Measurements from ENCODE around the gene TACC2. TPM values are rescaled to one million over a fixed set of nuclear protein-coding genes. Genes with fewer than 3 reads are reported as not detected.

Gene TACC2
- total and polyA plus RNA-seq, 2 experiments from 2014 or later = 75.7 to 98.0 TPM

GRCh38 chr10:122220736-122221135 is 231.8 kb downstream of the TACC2 start:
- TF ChIP-seq, protein P1, sequence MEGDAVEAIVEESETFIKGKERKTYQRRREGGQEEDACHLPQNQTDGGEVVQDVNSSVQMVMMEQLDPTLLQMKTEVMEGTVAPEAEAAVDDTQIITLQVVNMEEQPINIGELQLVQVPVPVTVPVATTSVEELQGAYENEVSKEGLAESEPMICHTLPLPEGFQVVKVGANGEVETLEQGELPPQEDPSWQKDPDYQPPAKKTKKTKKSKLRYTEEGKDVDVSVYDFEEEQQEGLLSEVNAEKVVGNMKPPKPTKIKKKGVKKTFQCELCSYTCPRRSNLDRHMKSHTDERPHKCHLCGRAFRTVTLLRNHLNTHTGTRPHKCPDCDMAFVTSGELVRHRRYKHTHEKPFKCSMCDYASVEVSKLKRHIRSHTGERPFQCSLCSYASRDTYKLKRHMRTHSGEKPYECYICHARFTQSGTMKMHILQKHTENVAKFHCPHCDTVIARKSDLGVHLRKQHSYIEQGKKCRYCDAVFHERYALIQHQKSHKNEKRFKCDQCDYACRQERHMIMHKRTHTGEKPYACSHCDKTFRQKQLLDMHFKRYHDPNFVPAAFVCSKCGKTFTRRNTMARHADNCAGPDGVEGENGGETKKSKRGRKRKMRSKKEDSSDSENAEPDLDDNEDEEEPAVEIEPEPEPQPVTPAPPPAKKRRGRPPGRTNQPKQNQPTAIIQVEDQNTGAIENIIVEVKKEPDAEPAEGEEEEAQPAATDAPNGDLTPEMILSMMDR (IDR thresholded peaks at IDR 0.05; ENCODE audit: low read depth, low read length) = no peak
- Histone ChIP-seq H3K36me3 (peaks cover 40% of the 10 kb centered on the region), H3K9me3 (ENCODE audit: low read depth) (no peaks in the 10 kb centered on the region), H3K4me3 (no peak overlapping the region), H3K27ac (peak overlapping the region; percentile 24), H3K4me1 (ENCODE audit: low read depth) (no peaks in the 10 kb centered on the region), H3K27me3 (no peaks in the 10 kb centered on the region)
- DNase-seq (ENCODE audit: low read depth in 1 of 2, low spot score in 1 of 2) = no peak

DNA sequence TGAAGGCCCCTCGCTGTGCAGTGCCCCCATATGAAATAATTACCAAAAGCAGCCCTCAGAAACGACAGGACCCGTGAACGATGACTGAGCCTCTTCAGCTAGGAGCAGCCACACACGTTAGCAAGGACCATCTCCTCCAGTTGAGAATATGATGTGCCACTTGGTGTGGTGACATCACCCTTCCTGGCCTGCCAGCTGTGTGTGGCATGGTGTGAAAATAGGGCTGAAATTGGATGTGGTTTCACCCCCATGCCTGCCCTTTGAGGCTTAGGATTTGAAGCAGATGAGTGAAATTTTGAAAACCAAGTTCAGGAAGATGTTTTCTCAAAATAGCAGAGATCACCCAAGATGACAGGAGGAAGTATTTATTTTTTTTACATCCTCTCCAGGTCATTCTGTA is 233.0 kb downstream of the TACC2 start:
- no peaks in the 10 kb centered on the region for H3K4me1 ChIP-seq (ENCODE audit: low read depth)
- H3K4me3 ChIP-seq = no peak overlapping the region
- H3K36me3 ChIP-seq = peaks cover 46% of the 10 kb centered on the region
- no peaks in the 10 kb centered on the region for H3K9me3 ChIP-seq (ENCODE audit: low read depth)
- TF ChIP-seq, protein P1 (IDR thresholded peaks at IDR 0.05; ENCODE audit: low read depth, low read length) = no peak
- H3K27me3 ChIP-seq = no peaks in the 10 kb centered on the region
- no peak overlapping the region for H3K27ac ChIP-seq
- DNase-seq (ENCODE audit: low read depth in 1 of 2, low spot score in 1 of 2) = no peak

DNA sequence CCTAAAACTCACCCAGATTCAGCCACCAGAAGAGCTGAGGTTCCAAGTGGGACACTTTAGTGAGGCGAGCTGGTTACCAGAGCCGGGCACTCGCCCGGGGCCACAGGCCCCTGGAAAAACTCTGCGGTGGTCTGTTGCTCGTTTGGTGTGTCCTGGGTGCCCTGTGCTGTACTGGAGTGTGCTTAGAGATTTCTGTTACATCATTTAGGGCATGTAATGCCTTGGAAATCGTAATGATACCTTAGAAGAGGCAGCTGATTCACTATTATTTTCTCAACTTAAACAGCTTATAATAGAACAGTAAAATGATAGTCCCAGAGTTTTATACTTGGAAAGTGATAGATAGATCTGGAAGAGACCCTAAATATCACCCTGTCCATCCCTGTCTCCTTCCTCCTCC is 233.7 kb downstream of the TACC2 start:
- TF ChIP-seq, protein P1 (IDR thresholded peaks at IDR 0.05; ENCODE audit: low read depth, low read length) = no peak
- DNase-seq (ENCODE audit: low read depth in 1 of 2, low spot score in 1 of 2) = no peak
- peaks cover 48% of the 10 kb centered on the region for H3K36me3 ChIP-seq
- no peak overlapping the region for H3K27ac ChIP-seq
- H3K27me3 ChIP-seq = no peaks in the 10 kb centered on the region
- no peak overlapping the region for H3K4me3 ChIP-seq
- no peaks in the 10 kb centered on the region for H3K9me3 ChIP-seq (ENCODE audit: low read depth)
- H3K4me1 ChIP-seq (ENCODE audit: low read depth) = no peaks in the 10 kb centered on the region

DNA sequence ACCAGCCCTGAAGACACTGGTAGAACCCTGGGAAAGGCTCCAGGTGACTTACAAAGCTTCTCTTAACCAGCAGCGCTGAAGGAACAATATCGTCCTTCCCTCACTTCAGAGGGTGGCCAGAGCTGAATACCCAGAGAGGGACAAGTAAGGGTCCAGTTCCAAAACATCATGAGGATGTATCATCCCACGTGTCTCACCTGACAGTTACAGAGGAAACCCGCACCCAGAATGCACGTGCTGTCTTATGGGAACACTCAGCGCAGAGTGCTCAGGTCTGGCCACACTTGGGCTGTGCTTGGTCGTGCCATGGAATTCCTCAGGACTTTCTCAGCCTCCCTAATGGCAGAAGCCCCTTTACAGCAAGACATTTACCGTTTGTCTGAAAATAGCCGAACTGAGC is 235.2 kb downstream of the TACC2 start:
- no peak overlapping the region for H3K27ac ChIP-seq
- TF ChIP-seq, protein P1 (IDR thresholded peaks at IDR 0.05; ENCODE audit: low read depth, low read length) = no peak
- no peaks in the 10 kb centered on the region for H3K4me1 ChIP-seq (ENCODE audit: low read depth)
- no peaks in the 10 kb centered on the region for H3K27me3 ChIP-seq
- no peak for DNase-seq (ENCODE audit: low read depth in 1 of 2, low spot score in 1 of 2)
- peaks cover 46% of the 10 kb centered on the region for H3K36me3 ChIP-seq
- H3K9me3 ChIP-seq (ENCODE audit: low read depth) = no peaks in the 10 kb centered on the region
- no peak overlapping the region for H3K4me3 ChIP-seq

GRCh38 chr10:122225330-122225729 is 236.4 kb downstream of the TACC2 start:
- H3K9me3 ChIP-seq (ENCODE audit: low read depth) = no peaks in the 10 kb centered on the region
- no peaks in the 10 kb centered on the region for H3K27me3 ChIP-seq
- H3K27ac ChIP-seq = no peak overlapping the region
- H3K4me3 ChIP-seq = no peak overlapping the region
- no peaks in the 10 kb centered on the region for H3K4me1 ChIP-seq (ENCODE audit: low read depth)
- peaks cover 50% of the 10 kb centered on the region for H3K36me3 ChIP-seq
- TF ChIP-seq, protein P1 (IDR thresholded peaks at IDR 0.05; ENCODE audit: low read depth, low read length) = no peak
- no peak for DNase-seq (ENCODE audit: low read depth in 1 of 2, low spot score in 1 of 2)

DNA sequence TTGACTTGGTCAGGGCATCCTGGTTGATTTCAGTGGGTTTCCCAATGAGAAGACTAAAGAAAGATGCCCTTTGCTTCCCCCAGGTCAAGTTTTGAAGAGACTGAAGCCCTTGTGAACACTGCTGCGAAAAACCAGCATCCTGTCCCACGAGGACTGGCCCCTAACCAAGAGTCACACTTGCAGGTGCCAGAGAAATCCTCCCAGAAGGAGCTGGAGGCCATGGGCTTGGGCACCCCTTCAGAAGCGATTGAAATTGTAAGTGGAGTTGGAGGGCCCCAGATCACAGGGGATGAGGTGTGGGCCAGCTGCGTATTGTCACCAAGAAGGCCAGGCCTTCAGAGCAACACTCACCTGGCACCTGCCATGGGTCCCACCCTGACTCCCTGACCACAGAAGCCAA is 238.8 kb downstream of the TACC2 start:
- H3K27ac ChIP-seq = no peak overlapping the region
- H3K27me3 ChIP-seq = no peaks in the 10 kb centered on the region
- peaks cover 62% of the 10 kb centered on the region for H3K36me3 ChIP-seq
- no peak overlapping the region for H3K4me3 ChIP-seq
- TF ChIP-seq, protein P1 (IDR thresholded peaks at IDR 0.05; ENCODE audit: low read depth, low read length) = no peak
- no peaks in the 10 kb centered on the region for H3K9me3 ChIP-seq (ENCODE audit: low read depth)
- peaks cover 3% of the 10 kb centered on the region for H3K4me1 ChIP-seq (ENCODE audit: low read depth)
- DNase-seq (ENCODE audit: low read depth in 1 of 2, low spot score in 1 of 2) = no peak

Data from cardiac muscle cell (in vitro differentiated cells and primary cell).